H1 (cell line): ENCODE measurements around the gene KCNH6. TPM values are rescaled to one million over a fixed set of nuclear protein-coding genes. Genes with fewer than 3 reads are reported as not detected.

ENCODE experiments used
- CTCF ChIA-PET: fragments of 300-600 bp; sonication (Branson Sonifier 250); formaldehyde crosslinking; loops from one replicate; lab custom pipeline; 2021; ENCODE audit not compliant: partially characterized antibody; lab: Charles Lee
- POLR2A ChIA-PET: fragments of 300-600 bp; sonication (Branson Sonifier 250); formaldehyde crosslinking; loops from one replicate; lab custom pipeline; 2021; ENCODE audit warnings: inconsistent platforms; ENCODE audit not compliant: partially characterized antibody; lab: Charles Lee
- DNase-seq, 2 experiments: peaks; one replicate each; pipeline versions ENCODE4 v3.0.0 to v3.0.0-alpha.2; 2010 to 2022; ENCODE audit warnings: low spot score in 2 of 2, low read depth in 1 of 2, mixed read lengths in 1 of 2
- FAIRE-seq: peaks from 2 replicates; lab custom pipeline; 2011; peaks lifted over from hg19 to GRCh38; lab: Jason Lieb, UNC
- H2AFZ ChIP-seq: 2 replicates; pipeline ENCODE4 v1.8.1; 2012; ENCODE audit warnings: low read length, inconsistent platforms
- H2AK5ac ChIP-seq: 2 replicates; pipeline ENCODE4 v1.6.1; 2013; ENCODE audit warnings: low read depth, low read length
- H2BK120ac ChIP-seq: replicated peaks from 2 replicates; pipeline ENCODE3; 2013; ENCODE audit warnings: low read depth, low read length, inconsistent platforms
- H2BK12ac ChIP-seq: 2 replicates; pipeline ENCODE4 v1.6.1; 2013; ENCODE audit warnings: low read depth, low read length
- H2BK15ac ChIP-seq: 2 replicates; pipeline ENCODE4 v1.6.1; 2013; ENCODE audit warnings: low read length
- H2BK20ac ChIP-seq: 2 replicates; pipeline ENCODE4 v1.6.1; 2013; ENCODE audit warnings: low read length
- H2BK5ac ChIP-seq: 2 replicates; pipeline ENCODE4 v1.6.1; 2013; ENCODE audit warnings: low read depth, low read length
- H3K14ac ChIP-seq: 2 replicates; pipeline ENCODE4 v1.6.1; 2013; ENCODE audit warnings: inconsistent platforms; ENCODE audit not compliant: insufficient read length
- H3K18ac ChIP-seq: 2 replicates; pipeline ENCODE4 v1.6.1; 2013; ENCODE audit warnings: low read length; ENCODE audit errors: extremely low read depth
- H3K23ac ChIP-seq: 2 replicates; pipeline ENCODE4 v1.6.1; 2013; ENCODE audit warnings: inconsistent platforms; ENCODE audit not compliant: insufficient read length
- H3K23me2 ChIP-seq: 2 replicates; pipeline ENCODE4 v1.6.1; 2013; ENCODE audit warnings: low read depth, low read length
- H3K27ac ChIP-seq: 2 replicates; pipeline ENCODE4 v1.6.1; 2011; ENCODE audit warnings: low read depth, low read length, inconsistent platforms
- H3K27me3 ChIP-seq, 4 experiments: replicated peaks in 1 of 4; 1 replicate in 1 of 4; 2 replicates in 3 of 4; pipeline versions ENCODE4 v1.6.1 to v1.8.1; 2011 to 2013; ENCODE audit warnings: low read length in 3 of 4, mild to moderate bottlenecking in 3 of 4, inconsistent platforms in 2 of 4, mixed read lengths in 2 of 4, moderate library complexity in 1 of 4; ENCODE audit not compliant: control insufficient read depth in 3 of 4, insufficient read depth in 3 of 4; ENCODE audit errors: extremely low read depth in 1 of 4
- H3K36me3 ChIP-seq, 4 experiments: 2 replicates each; pipeline versions ENCODE4 v1.6.1 to v1.8.1; 2011 to 2013; ENCODE audit warnings: mild to moderate bottlenecking in 4 of 4, low read length in 3 of 4, moderate library complexity in 2 of 4, control low read depth in 1 of 4, inconsistent platforms in 1 of 4; ENCODE audit not compliant: insufficient read depth in 4 of 4, control insufficient read depth in 2 of 4
- H3K4ac ChIP-seq: replicated peaks from 2 replicates; pipeline ENCODE3; 2013; ENCODE audit warnings: low read length, low read depth, mixed read lengths, inconsistent platforms; ENCODE audit not compliant: insufficient read length
- H3K4me1 ChIP-seq, 4 experiments: replicated peaks in 1 of 4; 1 replicate in 1 of 4; 2 replicates in 3 of 4; pipeline versions ENCODE4 v1.6.1 to v1.8.1; 2011 to 2013; ENCODE audit warnings: low read length in 3 of 4, inconsistent platforms in 2 of 4, mixed read lengths in 1 of 4; ENCODE audit not compliant: insufficient read depth in 4 of 4, control insufficient read depth in 3 of 4
- H3K4me2 ChIP-seq, 2 experiments: 2 replicates each; pipeline versions ENCODE4 v1.6.1 to v1.8.1; 2011 to 2013; ENCODE audit warnings: low read depth in 2 of 2, low read length in 2 of 2, control low read depth in 1 of 2, inconsistent platforms in 1 of 2, mild to moderate bottlenecking in 1 of 2; ENCODE audit not compliant: insufficient read depth in 1 of 2
- H3K4me3 ChIP-seq, 4 experiments: fragments of 200-600, 300-600 bp in 1 of 4; sonication (generic), shearing (Covaris generic), sonication (Bioruptor Twin) in 1 of 4; 2 replicates each; pipeline versions ENCODE4 v1.5.1 to v1.8.1; 2011 to 2016; ENCODE audit warnings: low read length in 4 of 4, low read depth in 3 of 4, control low read depth in 2 of 4, inconsistent platforms in 2 of 4, mild to moderate bottlenecking in 2 of 4, mixed read lengths in 1 of 4, moderate library complexity in 1 of 4; ENCODE audit not compliant: insufficient read depth in 2 of 4; ENCODE audit errors: extremely low read depth in 1 of 4
- H3K56ac ChIP-seq: replicated peaks from 2 replicates; pipeline ENCODE3; 2013; ENCODE audit warnings: low read depth, mild to moderate bottlenecking, mixed read lengths, low read length, inconsistent platforms; ENCODE audit not compliant: insufficient read length
- H3K79me1 ChIP-seq: 2 replicates; pipeline ENCODE4 v1.6.1; 2013; ENCODE audit warnings: low read depth, low read length, control low read depth
- H3K79me2 ChIP-seq, 2 experiments: 2 replicates each; pipeline versions ENCODE4 v1.6.1 to v1.8.1; 2012 to 2013; ENCODE audit warnings: low read length in 2 of 2, mild to moderate bottlenecking in 2 of 2, inconsistent platforms in 1 of 2; ENCODE audit not compliant: insufficient read depth in 2 of 2, control insufficient read depth in 1 of 2
- H3K9ac ChIP-seq, 4 experiments: replicated peaks in 1 of 4; 1 replicate in 1 of 4; 2 replicates in 3 of 4; pipeline versions ENCODE4 v1.6.1 to v1.8.1; 2011 to 2013; ENCODE audit warnings: low read depth in 3 of 4, low read length in 3 of 4, control low read depth in 2 of 4, mild to moderate bottlenecking in 2 of 4, moderate library complexity in 2 of 4, inconsistent platforms in 1 of 4; ENCODE audit errors: extremely low read depth in 1 of 4
- H3K9me3 ChIP-seq, 2 experiments: 2 replicates each; pipeline versions ENCODE4 v1.6.1 to v1.8.1; 2012 to 2013; ENCODE audit warnings: mild to moderate bottlenecking in 2 of 2, moderate library complexity in 2 of 2, control low read depth in 1 of 2, inconsistent platforms in 1 of 2, low read depth in 1 of 2, low read length in 1 of 2, mixed read lengths in 1 of 2; ENCODE audit not compliant: insufficient read depth in 2 of 2
- H4K20me1 ChIP-seq, 2 experiments: replicated peaks in 1 of 2; 2 replicates each; pipeline versions ENCODE3 to v1.8.1; 2011 to 2013; ENCODE audit warnings: inconsistent platforms in 2 of 2, low read length in 2 of 2, mild to moderate bottlenecking in 1 of 2; ENCODE audit not compliant: insufficient read depth in 2 of 2, control insufficient read depth in 1 of 2
- H4K5ac ChIP-seq: 2 replicates; pipeline ENCODE4 v1.6.1; 2013; ENCODE audit warnings: low read length, low read depth, mixed read lengths, inconsistent platforms; ENCODE audit not compliant: insufficient read length
- H4K8ac ChIP-seq: 2 replicates; pipeline ENCODE4 v1.8.0; 2013; ENCODE audit warnings: mild to moderate bottlenecking, moderate library complexity, low read length, inconsistent platforms; ENCODE audit not compliant: insufficient read depth; ENCODE audit errors: extremely low read depth
- H4K91ac ChIP-seq: replicated peaks from 2 replicates; pipeline ENCODE3; 2013; ENCODE audit warnings: low read length, mixed read lengths, inconsistent platforms; ENCODE audit not compliant: insufficient read length
- BACH1 ChIP-seq: IDR thresholded peaks from 2 replicates; pipeline ENCODE4 v1.6.1; 2012; ENCODE audit warnings: low read length, improper control_type of control experiment
- BCL11A ChIP-seq, 2 experiments: IDR thresholded peaks; one replicate each; pipeline ENCODE4 v1.6.1; 2011; ENCODE audit warnings: low read depth in 2 of 2, low read length in 2 of 2, mild to moderate bottlenecking in 2 of 2
- CBX8 ChIP-seq: fragments of 300-800, 300-1000 bp; sonication (generic); IDR thresholded peaks from 2 replicates; pipeline ENCODE4 v1.7.1; 2016; ENCODE audit warnings: low read depth, low read length, borderline replicate concordance
- CEBPB ChIP-seq: IDR thresholded peaks from 2 replicates; pipeline ENCODE4 v1.6.1; 2012; ENCODE audit warnings: low read depth, low read length
- NRF1 ChIP-seq: IDR thresholded peaks from 2 replicates; pipeline ENCODE4 v1.6.1; 2011; ENCODE audit warnings: mild to moderate bottlenecking, low read depth, low read length, improper control_type of control experiment
- POLR2AphosphoS5 ChIP-seq: IDR thresholded peaks from 2 replicates; pipeline ENCODE4 v1.6.1; 2011; ENCODE audit warnings: low read depth, low read length
- WGBS, 2 experiments: shearing (Covaris generic) in 1 of 2; methylation state at CpG; one replicate each; pipeline versions ENCODE4 v1.1.6 to v1.1.7; 2013 to 2015; ENCODE audit warnings: low lambda C conversion rate in 2 of 2, mixed read lengths in 2 of 2, inconsistent platforms in 1 of 2, low coverage in 1 of 2, missing lambda C conversion rate in 1 of 2; ENCODE audit not compliant: insufficient replicate concordance in 2 of 2, insufficient coverage in 1 of 2, insufficient read length in 1 of 2; ENCODE audit errors: extremely low coverage in 1 of 2, missing lambda C conversion rate in 1 of 2; 5-methylcytosine and 5-hydroxymethylcytosine counted together
- polyA plus RNA-seq, 7 experiments: library from polyadenylated mRNA; depleted of rRNA in 3 of 7; stranded (reverse) in 5 of 7; unstranded in 2 of 7; fragments of >200 nt in 5 of 7; fragments of 200-250 nt in 2 of 7; gene quantifications; 1 replicate in 5 of 7; 2 replicates in 1 of 7; 4 replicates in 1 of 7; pipeline versions ENCODE4 v1.2.1 to v1.2.3, GENCODE V29; 2011 to 2013; ENCODE audit warnings: missing spikeins in 2 of 7, mixed read lengths in 2 of 7
- total RNA-seq: library from RNA; stranded (reverse); fragmentation: NEBNext Ultra II Directional; extraction: Animal tissue kit (Norgen Biotek cat#: 25700); gene quantifications from 2 replicates; pipeline ENCODE4 v1.2.1, GENCODE V29; 2021
- TF ChIP-seq, protein P1 (sequence below): IDR thresholded peaks from 2 replicates; pipeline ENCODE4 v1.6.1; 2011; ENCODE audit warnings: low read depth, mild to moderate bottlenecking, low read length; ENCODE audit not compliant: insufficient read depth

The KCNH6 gene
- total and polyA plus RNA-seq, 2 of the 8 experiments (the other 6 are each of a cell fraction or from before 2014, with no cell fraction given): 1.8 to 3.6 TPM

DNA sequence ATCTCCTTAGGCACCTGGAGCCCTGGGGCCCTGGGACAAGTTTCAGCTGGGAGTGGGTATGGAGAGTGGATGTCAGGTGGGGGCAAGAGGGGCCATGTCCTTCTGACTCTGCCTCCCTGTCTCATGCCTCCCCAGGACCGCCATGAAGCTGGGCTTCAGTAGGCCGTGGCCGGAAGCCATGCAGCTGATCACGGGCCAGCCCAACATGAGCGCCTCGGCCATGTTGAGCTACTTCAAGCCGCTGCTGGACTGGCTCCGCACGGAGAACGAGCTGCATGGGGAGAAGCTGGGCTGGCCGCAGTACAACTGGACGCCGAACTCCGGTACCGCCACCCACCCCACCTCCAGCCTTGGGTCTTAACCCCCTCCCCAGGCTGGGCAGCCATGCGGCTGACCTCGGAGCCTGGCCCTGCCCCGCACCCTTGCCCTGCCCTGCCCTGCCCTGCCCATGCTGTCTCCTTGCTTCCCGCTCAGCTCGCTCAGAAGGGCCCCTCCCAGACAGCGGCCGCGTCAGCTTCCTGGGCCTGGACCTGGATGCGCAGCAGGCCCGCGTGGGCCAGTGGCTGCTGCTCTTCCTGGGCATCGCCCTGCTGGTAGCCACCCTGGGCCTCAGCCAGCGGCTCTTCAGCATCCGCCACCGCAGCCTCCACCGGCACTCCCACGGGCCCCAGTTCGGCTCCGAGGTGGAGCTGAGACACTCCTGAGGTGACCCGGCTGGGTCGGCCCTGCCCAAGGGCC, 26.3 kb upstream of the KCNH6 start:
- Histone ChIP-seq H3K4ac (no peak overlapping the region), H3K79me1 (no peaks in the 10 kb centered on the region), H3K23ac (no peak overlapping the region), H3K9me3 (no peaks in the 10 kb centered on the region), H3K27me3 (no peaks in the 10 kb centered on the region), H2BK20ac (no peak overlapping the region), H3K27ac (no peak overlapping the region), H3K4me2 (no peak overlapping the region), H3K14ac (no peak overlapping the region), H3K9ac (no peak overlapping the region), H2BK15ac (no peak overlapping the region), H3K4me3 (no peak overlapping the region), H3K79me2 (no peaks in the 10 kb centered on the region), H4K20me1 (peaks cover 0 to 2% of the 10 kb centered on the region in 2 experiments), H2AK5ac (no peak overlapping the region), H3K56ac (no peak overlapping the region), H2BK5ac (no peak overlapping the region), H3K23me2 (no peaks in the 10 kb centered on the region; the same call in 1 of the 2 replicates), H4K8ac (peak overlapping the region; percentile 80), H3K36me3 (no peaks in the 10 kb centered on the region), H2AFZ (no peak overlapping the region), H3K18ac (no peak overlapping the region; the same call in 1 of the 2 replicates), H4K5ac (no peak overlapping the region), H2BK120ac (no peak overlapping the region), H2BK12ac (no peak overlapping the region; the same call in 1 of the 2 replicates), H3K4me1 (peaks cover 0 to 6% (median 0%) of the 10 kb centered on the region in 4 experiments; a peak in 1 of 7 replicates)
- 91% methylated on average over 31 of the region's 36 CpGs; no CpG with 5 or more reads in 1 of the 2 experiments for WGBS, 2 experiments
- CTCF ChIA-PET: interaction anchor here (0.6 to 6.6 kb wide), 18 partner anchors 8 to 1011 kb away, joined by 3 to 43 read pairs (median 6); no protein-coding TSS in a partner anchor
- FAIRE-seq (no peak), DNase-seq (no peak)
- POLR2A ChIA-PET: interaction anchor here (0.7 to 2.1 kb wide), 7 partner anchors 10 to 71 kb away, joined by 3 to 7 read pairs (median 4); partner anchors contain the start of gene CYB561
- TF ChIP-seq, protein P1, sequence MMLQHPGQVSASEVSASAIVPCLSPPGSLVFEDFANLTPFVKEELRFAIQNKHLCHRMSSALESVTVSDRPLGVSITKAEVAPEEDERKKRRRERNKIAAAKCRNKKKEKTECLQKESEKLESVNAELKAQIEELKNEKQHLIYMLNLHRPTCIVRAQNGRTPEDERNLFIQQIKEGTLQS: no peak
- TF ChIP-seq CBX8 (no peak), BACH1 (no peak), NRF1 (no peak), BCL11A (IDR thresholded peaks at IDR 0.05; ENCODE audit: low read depth in 2 of 2, low read length in 2 of 2) (no peak), CEBPB (no peak), POLR2AphosphoS5 (no peak)
- TF ChIP-seq, all 59 proteins: peak for 0
- H4K91ac ChIP-seq: no peak overlapping the region
